Tibial nerve (tissue), 4 donors: ENCODE results near the gene C17orf75. TPM values are rescaled to one million over a fixed set of nuclear protein-coding genes. Genes with fewer than 3 reads are reported as not detected.

Experiments
- DNase-seq, 2 donors: peaks; one replicate each; pipeline ENCODE4 v3.0.0-alpha.2; 2019; ENCODE audit warnings: low spot score in 2 of 2
- H3K27ac ChIP-seq, 4 donors: fragments of 200-600 bp; sonication (generic) in 3 of 4; one replicate each; pipeline ENCODE4 v1.5.1; 2017 to 2019; ENCODE audit warnings: mild to moderate bottlenecking in 1 of 4
- H3K27me3 ChIP-seq, 2 donors: fragments of 200-600 bp; sonication (generic) in 1 of 2; one replicate each; pipeline versions ENCODE4 v1.5.1 to v1.6.0; 2017 to 2019
- H3K36me3 ChIP-seq, 3 donors: fragments of 200-600 bp; sonication (generic); one replicate each; pipeline ENCODE4 v1.5.1; 2018 to 2019
- H3K4me1 ChIP-seq, 4 donors: fragments of 200-600 bp; sonication (generic) in 3 of 4; one replicate each; pipeline ENCODE4 v1.5.1; 2017 to 2019
- H3K4me3 ChIP-seq, 4 donors: fragments of 200-600 bp; sonication (generic) in 3 of 4; one replicate each; pipeline ENCODE4 v1.5.1; 2017 to 2019; ENCODE audit warnings: mild to moderate bottlenecking in 1 of 4, moderate library complexity in 1 of 4
- H3K9me3 ChIP-seq, 4 donors: fragments of 200-600 bp; sonication (generic) in 3 of 4; one replicate each; pipeline ENCODE4 v1.5.1; 2017 to 2019
- CTCF ChIP-seq, 5 experiments: fragments of 200-600 bp in 3 of 5; fragments of 450-650 bp in 2 of 5; sonication (generic) in 3 of 5; IDR thresholded peaks; one replicate each; pipeline ENCODE4 v1.5.1; 2016 to 2019; ENCODE audit warnings: antibody characterized with exemption in 5 of 5, mild to moderate bottlenecking in 3 of 5, moderate library complexity in 2 of 5
- EP300 ChIP-seq, 2 donors: sonication (generic); formaldehyde crosslinking; IDR thresholded peaks; one replicate each; pipeline ENCODE4 v1.6.1; 2017; ENCODE audit warnings: antibody characterized with exemption in 2 of 2, mild to moderate bottlenecking in 1 of 2
- POLR2A ChIP-seq, 2 donors: fragments of 450-650 bp; IDR thresholded peaks; one replicate each; pipeline ENCODE4 v1.6.1; 2017; ENCODE audit warnings: antibody characterized with exemption in 2 of 2, mild to moderate bottlenecking in 2 of 2, moderate library complexity in 2 of 2
- WGBS, 2 donors: methylation state at CpG; one replicate each; pipeline ENCODE4 v1.1.5; 2018; 5-methylcytosine and 5-hydroxymethylcytosine counted together
- total RNA-seq, 4 donors: library from RNA; depleted of rRNA; stranded (reverse); fragments of >200 nt; gene quantifications; one replicate each; pipeline ENCODE4 v1.1.0, GENCODE V29; 2016

C17orf75 gene
- total RNA-seq, 4 donors from 2014 or later: 5.9 to 20.2 (median 16.8) TPM

DNA sequence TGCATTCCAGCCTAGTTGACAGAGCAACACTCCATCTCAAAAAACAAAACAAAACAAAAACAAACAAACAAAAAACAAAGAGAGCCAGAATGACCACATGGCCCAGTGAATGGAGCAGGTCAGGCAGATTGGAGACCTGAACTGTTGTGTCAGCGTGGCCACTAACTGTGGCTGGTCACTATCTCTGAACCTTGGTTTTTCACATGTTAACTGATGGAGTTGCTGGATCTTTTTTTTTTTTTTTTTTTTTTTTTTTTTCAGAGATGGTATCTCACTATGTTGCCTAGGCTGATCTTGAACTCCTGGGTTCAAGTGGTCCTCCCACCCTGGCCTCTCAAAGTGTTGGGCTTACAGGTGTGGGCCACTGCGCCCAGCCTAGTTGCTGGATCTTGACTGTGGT, 44.5 kb downstream of the C17orf75 start:
- no peaks in the 10 kb centered on the region for H3K27me3 ChIP-seq
- H3K4me1 ChIP-seq: no peaks in the 10 kb centered on the region
- H3K27ac ChIP-seq: no peak overlapping the region
- 89 to 95% methylated on average over 2 of the region's 2 CpGs for WGBS, 2 donors
- no peaks in the 10 kb centered on the region for H3K9me3 ChIP-seq
- no peak for TF ChIP-seq POLR2A (IDR thresholded peaks at IDR 0.05)
- TF ChIP-seq CTCF (IDR thresholded peaks at IDR 0.05): no peak
- no peak for TF ChIP-seq EP300 (IDR thresholded peaks at IDR 0.05)
- no peak overlapping the region for H3K4me3 ChIP-seq
- no peaks in the 10 kb centered on the region for H3K36me3 ChIP-seq
- DNase-seq: no peak

- TF ChIP-seq EP300 (IDR thresholded peaks at IDR 0.05) (no peak), POLR2A (IDR thresholded peaks at IDR 0.05) (no peak), CTCF (IDR thresholded peaks at IDR 0.05) (no peak)
- no peak for DNase-seq
- no peaks in the 10 kb centered on the region for H3K4me1 ChIP-seq
- no peaks in the 10 kb centered on the region for H3K9me3 ChIP-seq
- WGBS, 2 donors: 62 to 69% methylated on average over 4 of the region's 4 CpGs
- H3K27me3 ChIP-seq: no peaks in the 10 kb centered on the region
- H3K4me3 ChIP-seq: no peak overlapping the region
- H3K36me3 ChIP-seq: no peaks in the 10 kb centered on the region
- H3K27ac ChIP-seq: no peak overlapping the region
These were observed 49.9 kb downstream of the C17orf75 start for GRCh38 chr17:32292094-32292493.

DNA sequence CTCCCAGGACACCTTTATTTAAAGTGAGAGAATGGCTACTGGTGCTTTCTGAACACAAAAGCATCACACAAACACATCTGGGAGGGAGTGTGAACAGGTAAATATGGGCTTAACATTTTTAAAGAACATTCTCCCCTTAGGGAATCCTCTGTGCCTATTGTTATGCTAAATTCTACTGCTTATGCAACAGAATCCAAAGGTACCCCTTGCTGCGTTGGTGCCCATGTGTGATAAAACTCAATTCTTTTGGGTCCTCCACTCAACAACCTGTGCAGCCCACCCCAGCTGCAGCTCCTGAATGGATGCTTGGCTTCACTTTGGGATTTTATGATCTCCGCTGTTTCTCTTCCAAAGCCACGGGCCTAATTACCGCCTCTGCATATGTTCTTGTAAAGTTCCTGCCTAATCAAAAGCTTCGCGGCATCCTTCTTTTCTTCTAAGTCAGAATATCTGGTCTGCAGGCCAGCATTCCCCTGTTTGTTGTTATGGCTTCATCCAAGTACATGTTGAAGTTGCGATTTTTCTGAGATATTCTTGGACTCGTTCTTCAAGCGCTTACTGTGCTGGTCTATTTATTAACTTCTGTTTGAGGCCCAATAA, 52.4 kb downstream of the C17orf75 start:
- Histone ChIP-seq H3K4me1 (no peaks in the 10 kb centered on the region), H3K4me3 (no peak overlapping the region), H3K36me3 (no peaks in the 10 kb centered on the region), H3K9me3 (no peaks in the 10 kb centered on the region), H3K27me3 (peaks cover 0 to 6% of the 10 kb centered on the region in 2 donors), H3K27ac (no peak overlapping the region)
- TF ChIP-seq POLR2A (IDR thresholded peaks at IDR 0.05) (no peak), EP300 (IDR thresholded peaks at IDR 0.05) (no peak), CTCF (IDR thresholded peaks at IDR 0.05) (no peak)
- 72 to 74% methylated on average over 9 of the region's 9 CpGs for WGBS, 2 donors
- DNase-seq: no peak

- Histone ChIP-seq H3K36me3 (no peaks in the 10 kb centered on the region), H3K4me1 (peaks cover 0 to 7% (median 0%) of the 10 kb centered on the region in 4 donors), H3K4me3 (no peak overlapping the region), H3K27me3 (peaks cover 0 to 14% of the 10 kb centered on the region in 2 donors), H3K27ac (no peak overlapping the region), H3K9me3 (no peaks in the 10 kb centered on the region)
- TF ChIP-seq EP300 (IDR thresholded peaks at IDR 0.05) (no peak), POLR2A (IDR thresholded peaks at IDR 0.05) (no peak)
- DNase-seq: no peak
- 64 to 71% methylated on average over 11 of the region's 11 CpGs for WGBS, 2 donors
These were observed 53.4 kb downstream of the C17orf75 start for GRCh38 chr17:32288615-32289014.

DNA sequence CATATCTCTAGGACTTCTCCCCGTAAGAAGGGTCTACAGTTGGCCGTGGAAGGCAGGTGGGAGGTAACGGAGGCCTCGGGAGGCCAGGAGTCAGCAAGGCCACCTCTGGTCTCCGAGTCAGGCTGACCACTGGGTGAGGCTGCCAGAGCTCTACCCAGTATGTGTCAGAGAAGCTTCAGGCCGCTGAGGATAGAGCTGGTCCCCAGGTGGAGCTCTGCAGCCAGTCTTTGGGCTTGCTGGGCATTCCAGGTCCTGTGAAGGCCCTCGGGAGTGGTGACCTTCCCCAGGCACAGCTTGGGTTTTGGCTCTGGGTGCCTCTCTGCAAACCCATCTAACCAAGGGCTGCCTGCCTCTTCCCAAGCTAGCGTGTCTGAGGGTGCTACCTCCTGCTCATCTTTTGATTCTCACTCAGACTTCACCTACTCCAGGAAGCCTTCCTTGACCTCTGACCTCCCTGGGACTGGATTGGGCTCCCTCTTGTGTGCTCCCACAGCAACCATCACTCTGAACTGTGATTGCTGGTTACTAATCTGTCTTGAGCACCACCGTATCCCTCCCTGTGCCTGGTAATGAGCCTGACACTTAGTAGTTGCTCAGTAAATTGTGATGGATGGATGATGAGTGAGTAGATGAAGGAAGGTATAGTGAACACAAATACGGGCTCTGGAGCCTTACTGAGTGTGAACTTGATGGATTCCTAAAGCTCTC, 54.0 kb downstream of the C17orf75 start:
- TF ChIP-seq EP300 (IDR thresholded peaks at IDR 0.05) (no peak), POLR2A (IDR thresholded peaks at IDR 0.05) (no peak), CTCF (IDR thresholded peaks at IDR 0.05) (no peak)
- no peak overlapping the region for H3K27ac ChIP-seq
- peaks cover 0 to 7% (median 0%) of the 10 kb centered on the region in 4 donors for H3K4me1 ChIP-seq
- H3K36me3 ChIP-seq: no peaks in the 10 kb centered on the region
- 87 to 92% methylated on average over 8 to 10 of the region's 10 CpGs for WGBS, 2 donors
- no peak for DNase-seq
- H3K27me3 ChIP-seq: peaks cover 0 to 14% of the 10 kb centered on the region in 2 donors
- no peak overlapping the region for H3K4me3 ChIP-seq
- no peaks in the 10 kb centered on the region for H3K9me3 ChIP-seq
